ENCODE results near the gene CFAP141. TPM values are rescaled to one million over a fixed set of nuclear protein-coding genes. Genes with fewer than 3 reads are reported as not detected.
"Not testable (repeated sequence)": the region's sequence is repeated elsewhere in the genome, so short reads cannot be mapped to it uniquely, and the experiment has no call there.

CFAP141 gene
- total and polyA plus RNA-seq, 2 of the 13 experiments (the other 11 are each of a cell fraction or from before 2014, with no cell fraction given) = not detected

- no peak for TF ChIP-seq MED1 (CRISPR knock-in tag; IDR thresholded peaks at IDR 0.05)
Observed at GRCh38 chr1:154208677-154209388, 2.7 kb upstream of the CFAP141 start (continued).

- intact Hi-C loops (cut with micrococcal nuclease; ENCODE audit: unreplicated experiment) (no loop called here), in situ Hi-C loops (cut with HindIII; ENCODE audit: extremely low pct_ligation_motif_present, low pct_unique_long_range_greater_than_20kb) (no loop called here)
- FAIRE-seq = no peak
- CTCF ChIA-PET (ENCODE audit: low intra/inter-chr PET ratio, low total read pairs) = no interaction called here
- no peaks in the 10 kb centered on the region for H3K9me3 ChIP-seq (ENCODE audit: low read length)
- no peak for DNase-seq (ENCODE audit: low spot score)
- ATAC-seq = no peak
- H3K4me3 ChIP-seq (replicated peaks in 1 of 3; ENCODE audit: insufficient read depth in 1 of 3, low read depth in 2 of 3, low read length in 3 of 3) = no peak overlapping the region
- no peak overlapping the region for H3K9ac ChIP-seq (ENCODE audit: insufficient read depth, low read depth, low read length)
- TF ChIP-seq MIER3 (CRISPR knock-in tag; IDR thresholded peaks at IDR 0.05; ENCODE audit: borderline replicate concordance) (no peak), ZC3H4 (CRISPR knock-in tag; IDR thresholded peaks at IDR 0.05; ENCODE audit: borderline replicate concordance) (no peak), PREB (CRISPR knock-in tag; IDR thresholded peaks at IDR 0.05) (no peak), LCORL (IDR thresholded peaks at IDR 0.05) (no peak), LCORL (CRISPR knock-in tag; IDR thresholded peaks at IDR 0.05) (no peak)
- H2AFZ ChIP-seq (ENCODE audit: low read length) = no peak overlapping the region
- H3K79me2 ChIP-seq (ENCODE audit: insufficient read depth, low read length) = no peaks in the 10 kb centered on the region
- WGBS (ENCODE audit: low lambda C conversion rate) = 96% methylated on average over 9 of the region's 9 CpGs
- no peaks in the 10 kb centered on the region for H4K20me1 ChIP-seq (ENCODE audit: insufficient read depth, low read length)
- H3K36me3 ChIP-seq (replicated peaks in 1 of 2; ENCODE audit: control insufficient read depth in 1 of 2, insufficient read depth in 2 of 2, low read length in 2 of 2) = peaks cover 8 to 45% of the 10 kb centered on the region in 2 experiments; a peak in 4 of 5 replicates
- BruUV-seq (replicated peaks) = no TSS peak
- no peaks in the 10 kb centered on the region for H3K27me3 ChIP-seq (ENCODE audit: control insufficient read depth in 1 of 2, insufficient read depth in 2 of 2, low read length in 2 of 2)
- POLR2A ChIA-PET = interaction anchor here (0.8 to 1.2 kb wide), 2 partner anchors 11 to 13 kb away, joined by 3 read pairs; a partner anchor contains a TSS
- no peak overlapping the region for H3K27ac ChIP-seq (ENCODE audit: extremely low read length, insufficient read depth, low read length)
- H3K4me1 ChIP-seq (ENCODE audit: insufficient read depth, low read length) = no peaks in the 10 kb centered on the region
- no peak overlapping the region for H3K4me2 ChIP-seq (ENCODE audit: low read depth, low read length)
Observed at GRCh38 chr1:154207262-154207661, 1.1 kb upstream of the CFAP141 start.

- H2AFZ ChIP-seq (ENCODE audit: low read length); intact Hi-C loops (cut with micrococcal nuclease; ENCODE audit: unreplicated experiment); FAIRE-seq; POLR2A ChIA-PET; H3K9me3 ChIP-seq (ENCODE audit: low read length); DNase-seq (ENCODE audit: low spot score); H4K20me1 ChIP-seq (ENCODE audit: insufficient read depth, low read length); H3K27me3 ChIP-seq (ENCODE audit: control insufficient read depth in 1 of 2, insufficient read depth in 2 of 2, low read length in 2 of 2); in situ Hi-C loops (cut with HindIII; ENCODE audit: extremely low pct_ligation_motif_present, low pct_unique_long_range_greater_than_20kb); H3K9ac ChIP-seq (ENCODE audit: insufficient read depth, low read depth, low read length); H3K4me3 ChIP-seq (replicated peaks in 1 of 3; ENCODE audit: insufficient read depth in 1 of 3, low read depth in 2 of 3, low read length in 3 of 3); H3K79me2 ChIP-seq (ENCODE audit: insufficient read depth, low read length); H3K4me1 ChIP-seq (ENCODE audit: insufficient read depth, low read length); CTCF ChIA-PET (ENCODE audit: low intra/inter-chr PET ratio, low total read pairs); ATAC-seq; H3K4me2 ChIP-seq (ENCODE audit: low read depth, low read length); BruUV-seq (replicated peaks): not testable (repeated sequence)
- H3K36me3 ChIP-seq (replicated peaks in 1 of 2; ENCODE audit: control insufficient read depth in 1 of 2, insufficient read depth in 2 of 2, low read length in 2 of 2) = peaks cover 6 to 38% of the 10 kb centered on the region in 2 experiments; a peak in 4 of 5 replicates
- H3K27ac ChIP-seq (ENCODE audit: extremely low read length, insufficient read depth, low read length) = peak overlapping the region; percentile 11
- 92% methylated on average over 9 of the region's 11 CpGs for WGBS (ENCODE audit: low lambda C conversion rate)
Observed at GRCh38 chr1:154205778-154206177, 355 bp downstream of the CFAP141 start.

Data from HepG2 (cell line).